Measurements from ENCODE around the gene ITGA6. TPM values are rescaled to one million over a fixed set of nuclear protein-coding genes. Genes with fewer than 3 reads are reported as not detected.
"Not testable (repeated sequence)": the region's sequence is repeated elsewhere in the genome, so short reads cannot be mapped to it uniquely, and the experiment has no call there.

ITGA6 gene
- total RNA-seq, 1 donor from 2014 or later = 40.7 TPM

GRCh38 chr2:172540421-172540820, 113.0 kb downstream of the ITGA6 start:
- intact Hi-C loops (cut with DNase I) = no loop called here
- Histone ChIP-seq H3K9me3 (no peaks in the 10 kb centered on the region), H3K27me3 (no peaks in the 10 kb centered on the region), H3K36me3 (no peaks in the 10 kb centered on the region), H3K4me3 (no peak overlapping the region), H3K27ac (no peak overlapping the region), H3K4me1 (no peaks in the 10 kb centered on the region)
- no peak for TF ChIP-seq CTCF (IDR thresholded peaks at IDR 0.05)
- no peak for DNase-seq (ENCODE audit: low spot score in 2 of 2)

GRCh38 chr2:172545408-172546075, 118.2 kb downstream of the ITGA6 start:
- H3K4me3 ChIP-seq = no peak overlapping the region
- H3K9me3 ChIP-seq = no peaks in the 10 kb centered on the region
- no peaks in the 10 kb centered on the region for H3K27me3 ChIP-seq
- TF ChIP-seq CTCF (IDR thresholded peaks at IDR 0.05) = no peak
- H3K36me3 ChIP-seq = no peaks in the 10 kb centered on the region
- no peak overlapping the region for H3K27ac ChIP-seq
- DNase-seq (ENCODE audit: low spot score in 2 of 2) = no peak
- H3K4me1 ChIP-seq = no peaks in the 10 kb centered on the region
- intact Hi-C loops (cut with DNase I) = no loop called here

- Histone ChIP-seq H3K9me3 (no peaks in the 10 kb centered on the region), H3K4me3 (no peak overlapping the region), H3K4me1 (no peaks in the 10 kb centered on the region), H3K27me3 (no peaks in the 10 kb centered on the region), H3K36me3 (no peaks in the 10 kb centered on the region), H3K27ac (no peak overlapping the region)
- TF ChIP-seq CTCF (IDR thresholded peaks at IDR 0.05) = no peak
- intact Hi-C loops (cut with DNase I) = no loop called here
- DNase-seq (ENCODE audit: low spot score in 2 of 2) = no peak
Observed at GRCh38 chr2:172549131-172549530, 121.7 kb downstream of the ITGA6 start.

GRCh38 chr2:172549802-172550201, 122.4 kb downstream of the ITGA6 start:
- H3K27ac ChIP-seq = not testable (repeated sequence)

GRCh38 chr2:172550419-172550818, 123.0 kb downstream of the ITGA6 start:
- no peaks in the 10 kb centered on the region for H3K9me3 ChIP-seq
- no peak for DNase-seq (ENCODE audit: low spot score in 2 of 2)
- no peak overlapping the region for H3K4me3 ChIP-seq
- no peaks in the 10 kb centered on the region for H3K27me3 ChIP-seq
- H3K4me1 ChIP-seq = peaks cover 0 to 4% of the 10 kb centered on the region in 2 donors
- intact Hi-C loops (cut with DNase I) = loop anchor here (10.0 kb wide), 5 partner anchors 456 to 1694 kb away; partner anchors contain the start of genes DCAF17, METTL8, OLA1 and SLC25A12
- H3K36me3 ChIP-seq = no peaks in the 10 kb centered on the region
- TF ChIP-seq CTCF (IDR thresholded peaks at IDR 0.05) = no peak
- no peak overlapping the region for H3K27ac ChIP-seq

More at GRCh38 chr2:172549802-172550201, 122.4 kb downstream of the ITGA6 start:
- H3K4me3 ChIP-seq; DNase-seq (ENCODE audit: low spot score in 2 of 2); H3K36me3 ChIP-seq; H3K27me3 ChIP-seq; H3K4me1 ChIP-seq; H3K9me3 ChIP-seq: not testable (repeated sequence)
- intact Hi-C loops (cut with DNase I) = loop anchor here (10.0 kb wide), 5 partner anchors 455 to 1695 kb away; partner anchors contain the start of genes DCAF17, METTL8, OLA1 and SLC25A12

GRCh38 chr2:172551271-172551670, 123.9 kb downstream of the ITGA6 start:
- intact Hi-C loops (cut with DNase I) = loop anchor here (10.0 kb wide), 5 partner anchors 456 to 1694 kb away; partner anchors contain the start of genes DCAF17, METTL8, OLA1 and SLC25A12
- no peak for DNase-seq (ENCODE audit: low spot score in 2 of 2)
- no peak for TF ChIP-seq CTCF (IDR thresholded peaks at IDR 0.05)
- no peaks in the 10 kb centered on the region for H3K27me3 ChIP-seq
- no peaks in the 10 kb centered on the region for H3K36me3 ChIP-seq
- H3K4me1 ChIP-seq = peaks cover 0 to 4% of the 10 kb centered on the region in 2 donors
- H3K27ac ChIP-seq = no peak overlapping the region
- no peak overlapping the region for H3K4me3 ChIP-seq
- H3K9me3 ChIP-seq = no peaks in the 10 kb centered on the region

All from ascending aorta (tissue), 2 donors.